Mesenchymal stem cell (in vitro differentiated cells and primary cell): Measurements from ENCODE around the gene SRSF1.

Source experiments
- DNase-seq: peaks from one replicate; pipeline ENCODE4 v3.0.0-alpha.2; 2013
- H2AFZ ChIP-seq: one replicate; pipeline ENCODE4 v1.6.1; 2013; ENCODE audit warnings: low read depth, mild to moderate bottlenecking, control low read depth, inconsistent platforms, low read length, moderate library complexity
- H2AK5ac ChIP-seq: 2 replicates; pipeline ENCODE4 v1.6.1; 2013; ENCODE audit warnings: low read length, moderate library complexity, mild to moderate bottlenecking, inconsistent platforms; ENCODE audit not compliant: severe bottlenecking
- H2BK120ac ChIP-seq: one replicate; pipeline ENCODE4 v1.6.1; 2013; ENCODE audit warnings: low read depth, mild to moderate bottlenecking, inconsistent platforms, low read length, moderate library complexity
- H2BK12ac ChIP-seq, 2 experiments: one replicate each; pipeline ENCODE4 v1.6.1; 2013; ENCODE audit warnings: inconsistent platforms in 2 of 2, low read length in 2 of 2, mild to moderate bottlenecking in 2 of 2, moderate library complexity in 2 of 2, control low read depth in 1 of 2
- H2BK15ac ChIP-seq: one replicate; pipeline ENCODE4 v1.6.1; 2013; ENCODE audit warnings: mild to moderate bottlenecking, low read depth, inconsistent platforms; ENCODE audit not compliant: poor library complexity, severe bottlenecking
- H2BK5ac ChIP-seq: 2 replicates; pipeline ENCODE4 v1.6.1; 2013; ENCODE audit warnings: low read depth, mild to moderate bottlenecking, low read length, control low read depth, inconsistent platforms; ENCODE audit not compliant: poor library complexity, severe bottlenecking
- H3K14ac ChIP-seq, 2 experiments: one replicate each; pipeline ENCODE4 v1.6.1; 2013; ENCODE audit warnings: inconsistent platforms in 2 of 2, low read length in 2 of 2, control low read depth in 1 of 2, mild to moderate bottlenecking in 1 of 2, moderate library complexity in 1 of 2
- H3K18ac ChIP-seq, 2 experiments: one replicate each; pipeline ENCODE4 v1.6.1; 2013; ENCODE audit warnings: inconsistent platforms in 2 of 2, low read length in 2 of 2, control low read depth in 1 of 2, low read depth in 1 of 2, mild to moderate bottlenecking in 1 of 2
- H3K23ac ChIP-seq, 2 experiments: one replicate each; pipeline ENCODE4 v1.6.1; 2013; ENCODE audit warnings: inconsistent platforms in 2 of 2, low read length in 2 of 2, mild to moderate bottlenecking in 2 of 2, moderate library complexity in 2 of 2, control low read depth in 1 of 2
- H3K27ac ChIP-seq: 2 replicates; pipeline ENCODE4 v1.5.1; 2013; ENCODE audit warnings: mild to moderate bottlenecking, moderate library complexity, low read length, control low read depth, inconsistent platforms; ENCODE audit not compliant: poor library complexity, severe bottlenecking
- H3K27me3 ChIP-seq, 2 experiments: 2 replicates each; pipeline versions ENCODE4 v1.6.1 to v1.7.0; 2013; ENCODE audit warnings: low read length in 2 of 2, mild to moderate bottlenecking in 2 of 2, moderate library complexity in 2 of 2, control low read depth in 1 of 2, inconsistent platforms in 1 of 2; ENCODE audit not compliant: control insufficient read depth in 1 of 2, insufficient read depth in 1 of 2
- H3K36me3 ChIP-seq, 2 experiments: 2 replicates each; pipeline versions ENCODE4 v1.6.1 to v1.7.0; 2013; ENCODE audit warnings: low read length in 2 of 2, control low read depth in 1 of 2, inconsistent platforms in 1 of 2, low read depth in 1 of 2, mild to moderate bottlenecking in 1 of 2; ENCODE audit not compliant: insufficient read depth in 2 of 2, control insufficient read depth in 1 of 2
- H3K4ac ChIP-seq, 2 experiments: one replicate each; pipeline ENCODE4 v1.6.1; 2013; ENCODE audit warnings: inconsistent platforms in 2 of 2, low read length in 2 of 2, mild to moderate bottlenecking in 2 of 2, moderate library complexity in 2 of 2, control low read depth in 1 of 2, low read depth in 1 of 2
- H3K4me1 ChIP-seq: 2 replicates; pipeline ENCODE4 v1.6.1; 2013; ENCODE audit warnings: low read depth, low read length, control low read depth; ENCODE audit not compliant: control insufficient read depth, insufficient read depth
- H3K4me2 ChIP-seq: 2 replicates; pipeline ENCODE4 v1.6.1; 2013; ENCODE audit warnings: low read length, mild to moderate bottlenecking, inconsistent platforms; ENCODE audit not compliant: poor library complexity, severe bottlenecking
- H3K4me3 ChIP-seq, 2 experiments: 2 replicates each; pipeline versions ENCODE4 v1.5.1 to v1.7.0; 2013; ENCODE audit warnings: low read length in 2 of 2, mild to moderate bottlenecking in 2 of 2, control low read depth in 1 of 2, low read depth in 1 of 2; ENCODE audit not compliant: insufficient read depth in 1 of 2
- H3K79me1 ChIP-seq: replicated peaks from 2 replicates; pipeline ENCODE4 v1.6.1; 2013; ENCODE audit warnings: mild to moderate bottlenecking, control low read depth, low read length, inconsistent platforms; ENCODE audit not compliant: poor library complexity, severe bottlenecking
- H3K9ac ChIP-seq: 2 replicates; pipeline ENCODE4 v1.7.0; 2013; ENCODE audit warnings: mild to moderate bottlenecking, low read length, moderate library complexity
- H3K9me3 ChIP-seq: 2 replicates; pipeline ENCODE4 v1.7.0; 2013; ENCODE audit warnings: mild to moderate bottlenecking, low read length; ENCODE audit not compliant: control insufficient read depth
- H4K8ac ChIP-seq: one replicate; pipeline ENCODE4 v1.6.1; 2013; ENCODE audit warnings: inconsistent platforms, mild to moderate bottlenecking, low read length, moderate library complexity
- H4K91ac ChIP-seq: one replicate; pipeline ENCODE4 v1.6.1; 2013; ENCODE audit warnings: mild to moderate bottlenecking, low read length, inconsistent platforms
- WGBS: methylation state at CpG from one replicate; pipeline ENCODE4 v1.1.7; 2013; ENCODE audit warnings: mixed read lengths; 5-methylcytosine and 5-hydroxymethylcytosine counted together

SRSF1 gene

DNA sequence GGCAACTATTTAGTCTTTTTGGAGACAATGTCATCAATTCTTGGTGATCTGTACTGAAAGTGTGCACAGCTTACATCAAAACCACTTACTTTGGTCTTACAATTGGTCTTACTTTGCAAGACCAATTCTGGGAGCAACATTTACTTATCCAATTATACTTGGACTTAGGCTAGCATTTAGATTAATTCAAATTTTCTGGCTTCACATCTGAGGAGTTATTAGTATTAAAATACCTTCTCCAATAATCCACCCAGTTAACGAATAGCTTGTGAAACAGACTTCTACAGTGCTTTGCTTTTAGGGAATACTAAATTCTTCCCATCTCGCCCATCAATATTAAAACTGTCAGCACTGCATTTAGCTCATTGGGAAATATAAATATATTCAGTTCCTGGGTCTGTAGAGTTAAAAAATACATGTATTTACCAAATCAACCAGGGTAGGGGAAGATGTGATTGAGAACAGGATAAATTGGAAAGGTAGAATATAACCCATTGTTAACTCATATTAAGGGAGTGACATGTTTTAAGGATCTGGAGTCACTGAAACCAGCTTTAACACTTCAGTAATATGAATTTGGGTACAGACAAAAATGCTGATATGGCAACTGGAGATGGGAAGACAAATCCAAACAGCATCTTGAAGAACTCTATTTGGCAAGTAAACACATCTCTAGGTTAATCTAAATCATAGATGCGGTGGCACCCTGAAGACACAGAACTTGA is 9.8 kb downstream of the SRSF1 start:
- Histone ChIP-seq H3K14ac (no peak overlapping the region), H3K36me3 (peaks cover 4 to 59% of the 10 kb centered on the region in 2 experiments), H2BK12ac (no peak overlapping the region), H3K4me1 (peaks cover 2% of the 10 kb centered on the region), H4K8ac (no peak overlapping the region), H3K9me3 (no peaks in the 10 kb centered on the region), H2BK15ac (no peak overlapping the region), H3K4ac (no peak overlapping the region), H2AFZ (no peak overlapping the region), H3K23ac (no peak overlapping the region), H4K91ac (no peak overlapping the region), H2BK5ac (no peak overlapping the region), H3K9ac (no peak overlapping the region), H3K27me3 (no peaks in the 10 kb centered on the region), H3K27ac (no peak overlapping the region), H3K18ac (no peak overlapping the region), H2BK120ac (no peak overlapping the region), H3K4me2 (no peak overlapping the region), H3K79me1 (peaks cover 6% of the 10 kb centered on the region), H2AK5ac (no peak overlapping the region), H3K4me3 (no peak overlapping the region)
- WGBS: 100% methylated on average over 1 of the region's 3 CpGs
- no peak for DNase-seq

DNA sequence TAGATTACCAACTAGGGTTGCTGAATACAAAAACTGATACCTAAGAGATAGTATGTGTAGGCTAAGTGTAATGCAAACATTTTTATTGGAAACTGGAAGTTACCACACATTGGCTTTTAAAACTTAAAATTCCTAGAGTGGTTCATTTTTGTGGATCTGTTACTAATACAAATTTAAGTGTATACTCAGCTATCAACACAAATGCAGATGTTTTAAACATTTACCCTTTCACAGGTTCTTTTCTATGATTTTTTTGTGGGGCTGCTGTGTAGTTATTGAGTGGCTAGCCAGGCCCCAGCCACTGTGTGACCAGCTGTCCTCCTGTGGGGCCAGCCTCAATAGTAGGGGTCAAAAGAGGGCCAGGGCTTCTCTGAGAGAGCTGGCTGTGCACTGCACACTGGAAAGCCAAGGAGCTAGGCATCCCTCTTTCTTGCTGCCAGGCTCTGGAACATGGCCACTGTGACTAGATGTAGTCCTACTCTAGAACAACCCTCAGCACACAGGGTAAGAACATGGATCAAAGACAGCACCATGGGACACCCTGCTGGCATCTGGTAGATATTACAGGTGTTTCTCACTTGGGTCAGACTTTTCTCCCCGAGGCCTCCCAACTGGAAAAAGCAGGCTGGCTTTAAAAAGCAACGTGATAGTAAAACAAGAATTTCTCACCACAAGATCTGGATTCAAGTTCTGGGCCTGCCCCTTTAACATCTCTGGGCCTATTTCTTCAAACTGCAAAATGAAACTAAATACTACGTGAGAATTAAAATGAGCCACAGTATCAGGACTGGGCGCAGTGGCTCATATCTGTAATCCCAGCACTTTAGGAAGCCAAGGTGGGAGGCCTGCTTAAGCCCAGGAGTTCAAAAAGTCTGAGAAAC is 11.7 kb downstream of the SRSF1 start:
- Histone ChIP-seq H3K27me3 (no peaks in the 10 kb centered on the region), H4K8ac (no peak overlapping the region), H3K4me2 (no peak overlapping the region), H3K79me1 (peaks cover 6% of the 10 kb centered on the region), H3K4me3 (no peak overlapping the region), H3K36me3 (peaks cover 4 to 40% of the 10 kb centered on the region in 2 experiments), H2AK5ac (peak overlapping the region; percentile 89), H3K27ac (peak overlapping the region; percentile 8), H3K9me3 (no peaks in the 10 kb centered on the region), H3K14ac (no peak overlapping the region), H2BK120ac (no peak overlapping the region), H3K4me1 (peaks cover 2% of the 10 kb centered on the region), H3K18ac (peak overlapping the region in 1 of 2 experiments; percentile 76), H2BK5ac (no peak overlapping the region), H4K91ac (peak overlapping the region; percentile 45), H3K4ac (no peak overlapping the region), H2BK12ac (no peak overlapping the region), H2AFZ (no peak overlapping the region), H3K9ac (peak overlapping the region; percentile 77), H2BK15ac (no peak overlapping the region), H3K23ac (no peak overlapping the region)
- 55% methylated on average over 4 of the region's 4 CpGs for WGBS
- DNase-seq: peak; percentile 88

- Histone ChIP-seq H2AK5ac (no peak overlapping the region), H3K14ac (no peak overlapping the region), H4K91ac (no peak overlapping the region), H3K9ac (peak overlapping the region; percentile 77), H3K27ac (no peak overlapping the region), H3K4me3 (no peak overlapping the region), H3K23ac (no peak overlapping the region), H3K27me3 (no peaks in the 10 kb centered on the region), H3K79me1 (peaks cover 6% of the 10 kb centered on the region), H3K4ac (no peak overlapping the region), H3K9me3 (no peaks in the 10 kb centered on the region), H2BK15ac (no peak overlapping the region), H3K4me2 (no peak overlapping the region), H2BK120ac (no peak overlapping the region), H3K4me1 (peaks cover 2% of the 10 kb centered on the region), H4K8ac (no peak overlapping the region), H3K18ac (no peak overlapping the region), H2BK5ac (no peak overlapping the region), H2BK12ac (no peak overlapping the region), H2AFZ (no peak overlapping the region), H3K36me3 (peaks cover 4 to 32% of the 10 kb centered on the region in 2 experiments)
- 76% methylated on average over 2 of the region's 2 CpGs for WGBS
- DNase-seq: no peak
Measured at GRCh38 chr17:57994436-57994835, 12.6 kb downstream of the SRSF1 start.
